Cardiac fibroblast (primary cell): ENCODE measurements around the gene LSAMP.

Experiments
- DNase-seq, 2 donors: peaks; one replicate each; pipeline versions ENCODE4 v3.0.0 to v3.0.0-alpha.2; 2010; ENCODE audit warnings: low read depth in 2 of 2
- H3K4me3 ChIP-seq, 2 donors: replicated peaks in 1 of 2; 1 replicate in 1 of 2; 2 replicates in 1 of 2; pipeline ENCODE4 v1.5.1; 2011; ENCODE audit warnings: low read depth in 2 of 2, low read length in 2 of 2, mild to moderate bottlenecking in 2 of 2, moderate library complexity in 1 of 2
- CTCF ChIP-seq: IDR thresholded peaks from one replicate; pipeline ENCODE4 v1.5.1; 2011; ENCODE audit warnings: low read depth, mild to moderate bottlenecking, low read length, inconsistent platforms

Gene LSAMP

DNA sequence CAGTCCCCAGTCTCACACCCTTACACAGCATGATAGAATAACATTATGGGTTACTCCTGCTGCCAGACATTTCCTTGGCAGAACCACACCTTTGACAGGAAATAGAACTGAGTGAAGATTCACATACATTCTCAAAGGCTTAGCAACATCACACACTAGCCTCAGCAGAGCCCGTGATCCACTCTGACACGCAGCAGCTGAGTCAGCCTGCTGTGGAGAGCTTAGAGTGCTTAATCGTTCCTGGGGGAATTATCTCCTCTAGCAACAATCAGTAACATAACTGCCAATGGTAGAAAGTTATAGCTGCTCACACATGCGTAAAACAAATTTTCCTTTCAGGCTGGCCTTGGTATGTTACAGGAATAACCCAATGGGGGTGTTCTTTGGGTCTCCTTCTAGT lies 439.9 kb downstream of the LSAMP start:
- no peak for TF ChIP-seq CTCF
- H3K4me3 ChIP-seq: no peak overlapping the region
- peak; percentile 95 to 99 for DNase-seq

DNA sequence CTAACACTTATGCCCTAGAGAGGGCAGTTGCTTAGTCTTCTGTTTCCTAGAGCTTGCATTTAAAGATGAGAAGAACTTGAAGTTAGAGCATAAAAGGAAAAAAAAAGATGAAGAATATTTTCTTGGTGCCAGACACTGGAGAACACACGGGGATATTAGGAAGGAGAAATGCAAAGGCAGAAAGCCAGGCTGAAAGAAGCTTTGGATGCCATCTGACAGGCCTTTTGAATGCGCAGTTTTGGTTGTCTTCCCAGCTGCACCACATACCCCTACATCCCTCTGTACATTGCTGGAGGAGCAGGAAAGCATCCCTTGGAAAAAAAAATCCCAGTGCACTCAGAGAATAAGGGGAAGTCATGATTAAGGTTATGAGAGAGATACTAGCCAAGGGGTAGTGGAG lies 443.1 kb downstream of the LSAMP start:
- H3K4me3 ChIP-seq: no peak overlapping the region
- DNase-seq: no peak
- TF ChIP-seq CTCF: no peak

DNA sequence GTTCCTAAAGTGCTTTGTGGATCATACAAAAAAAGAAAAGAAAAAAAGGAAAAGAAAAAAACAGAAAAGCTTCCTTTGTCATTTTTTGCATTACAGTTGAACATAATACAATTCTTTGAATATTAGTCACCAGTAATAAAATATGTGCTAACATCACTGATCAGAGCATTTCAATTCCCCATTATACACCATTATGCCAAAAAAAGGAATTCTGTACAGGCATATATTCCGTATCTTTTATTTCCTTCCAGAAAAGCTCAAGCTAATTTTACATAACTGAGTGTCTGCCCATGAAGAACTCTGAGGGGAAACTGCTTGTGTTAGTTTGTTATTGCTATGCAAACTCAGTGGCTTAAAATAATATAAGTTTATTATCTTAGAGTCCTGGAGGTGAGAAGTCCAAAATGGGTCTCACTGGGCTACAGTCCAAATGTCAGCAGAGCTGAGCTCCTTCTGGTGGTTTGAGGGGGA lies 444.1 kb downstream of the LSAMP start:
- H3K4me3 ChIP-seq: no peak overlapping the region
- peak; percentile 41 to 58 for DNase-seq
- TF ChIP-seq CTCF: no peak

- H3K4me3 ChIP-seq: no peak overlapping the region
- TF ChIP-seq CTCF: no peak
- peak; percentile 77 to 97 for DNase-seq
Measured at GRCh38 chr3:116000311-116000710, 445.0 kb downstream of the LSAMP start.

GRCh38 chr3:115999613-116000012 lies 445.7 kb downstream of the LSAMP start:
- no peak overlapping the region for H3K4me3 ChIP-seq
- DNase-seq: no peak
- TF ChIP-seq CTCF: no peak

GRCh38 chr3:115999001-115999585 lies 446.2 kb downstream of the LSAMP start:
- no peak for DNase-seq
- no peak for TF ChIP-seq CTCF
- H3K4me3 ChIP-seq: no peak overlapping the region
